Loucy (cell line): ENCODE data around the gene HARS1.

ENCODE experiments used
- EZH2phosphoT487 ChIP-seq: fragments of 200-600 bp; IDR thresholded peaks from 2 replicates; pipeline ENCODE4 v1.6.1; 2018; ENCODE audit warnings: antibody characterized with exemption, mild to moderate bottlenecking, moderate library complexity, borderline replicate concordance
- TF ChIP-seq, protein P1 (sequence below): fragments of 200-600 bp; sonication (generic); conservative IDR thresholded peaks from 2 replicates; pipeline ENCODE4 v1.5.1; 2014; ENCODE audit warnings: mild to moderate bottlenecking, antibody characterized with exemption, low read length

DNA sequence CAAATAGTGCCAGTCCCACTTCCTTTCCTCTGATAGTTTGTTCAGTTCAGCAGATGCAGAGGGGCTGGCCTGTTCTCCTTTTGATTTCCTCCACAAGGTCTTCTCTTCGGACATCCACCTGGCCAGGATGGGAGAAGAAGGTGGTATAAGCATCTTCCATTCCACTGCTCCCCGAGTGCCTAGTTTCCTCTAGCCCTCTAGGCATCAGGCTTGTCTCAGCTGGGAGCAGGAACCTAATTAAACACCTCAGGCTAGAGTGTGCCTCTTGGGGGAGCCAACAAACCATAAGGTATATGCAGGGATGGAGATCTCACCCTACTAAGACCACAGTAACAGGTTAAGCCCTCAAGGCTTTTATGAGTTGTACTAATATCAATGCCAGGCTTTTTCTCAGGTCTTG, 17.0 kb downstream of the HARS1 start:
- TF ChIP-seq, protein P1, sequence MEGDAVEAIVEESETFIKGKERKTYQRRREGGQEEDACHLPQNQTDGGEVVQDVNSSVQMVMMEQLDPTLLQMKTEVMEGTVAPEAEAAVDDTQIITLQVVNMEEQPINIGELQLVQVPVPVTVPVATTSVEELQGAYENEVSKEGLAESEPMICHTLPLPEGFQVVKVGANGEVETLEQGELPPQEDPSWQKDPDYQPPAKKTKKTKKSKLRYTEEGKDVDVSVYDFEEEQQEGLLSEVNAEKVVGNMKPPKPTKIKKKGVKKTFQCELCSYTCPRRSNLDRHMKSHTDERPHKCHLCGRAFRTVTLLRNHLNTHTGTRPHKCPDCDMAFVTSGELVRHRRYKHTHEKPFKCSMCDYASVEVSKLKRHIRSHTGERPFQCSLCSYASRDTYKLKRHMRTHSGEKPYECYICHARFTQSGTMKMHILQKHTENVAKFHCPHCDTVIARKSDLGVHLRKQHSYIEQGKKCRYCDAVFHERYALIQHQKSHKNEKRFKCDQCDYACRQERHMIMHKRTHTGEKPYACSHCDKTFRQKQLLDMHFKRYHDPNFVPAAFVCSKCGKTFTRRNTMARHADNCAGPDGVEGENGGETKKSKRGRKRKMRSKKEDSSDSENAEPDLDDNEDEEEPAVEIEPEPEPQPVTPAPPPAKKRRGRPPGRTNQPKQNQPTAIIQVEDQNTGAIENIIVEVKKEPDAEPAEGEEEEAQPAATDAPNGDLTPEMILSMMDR, result no peak
- no peak for TF ChIP-seq EZH2phosphoT487
